Subcutaneous adipose tissue (tissue), 4 donors: ENCODE measurements around the gene ACAN. TPM values are rescaled to one million over a fixed set of nuclear protein-coding genes. Genes with fewer than 3 reads are reported as not detected.

Experiments
- CTCF ChIP-seq: fragments of 450-650 bp; IDR thresholded peaks from one replicate; pipeline ENCODE4 v1.5.1; 2016; ENCODE audit warnings: low read depth, mild to moderate bottlenecking, control low read depth, antibody characterized with exemption, moderate library complexity
- total RNA-seq, 4 donors: library from RNA; depleted of rRNA; stranded (reverse); fragments of >200 nt; gene quantifications; one replicate each; pipeline ENCODE4 v1.1.0, GENCODE V29; 2016

Gene ACAN
- total RNA-seq, 4 donors from 2014 or later = not detected

GRCh38 chr15:88790486-88790885 is 12.8 kb upstream of the ACAN start:
- no peak for TF ChIP-seq CTCF

DNA sequence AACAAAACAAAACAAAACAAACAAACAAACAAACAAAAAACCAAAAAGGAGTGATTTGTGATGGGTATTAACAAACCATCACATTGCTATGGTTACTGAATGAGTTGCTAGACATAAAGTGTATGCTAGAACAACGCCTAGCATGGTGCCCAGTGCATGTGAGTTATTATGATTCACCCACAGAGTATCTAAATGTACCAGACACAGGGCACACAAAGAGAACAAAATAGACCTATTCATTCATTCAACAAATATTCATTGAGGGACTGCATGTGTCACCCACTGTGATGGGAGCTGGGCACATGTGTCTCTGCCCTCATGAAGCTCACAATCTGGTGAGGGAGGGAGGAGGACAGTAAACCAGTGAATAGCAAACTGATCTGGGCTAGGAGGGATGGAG is 11.6 kb upstream of the ACAN start:
- TF ChIP-seq CTCF = no peak

DNA sequence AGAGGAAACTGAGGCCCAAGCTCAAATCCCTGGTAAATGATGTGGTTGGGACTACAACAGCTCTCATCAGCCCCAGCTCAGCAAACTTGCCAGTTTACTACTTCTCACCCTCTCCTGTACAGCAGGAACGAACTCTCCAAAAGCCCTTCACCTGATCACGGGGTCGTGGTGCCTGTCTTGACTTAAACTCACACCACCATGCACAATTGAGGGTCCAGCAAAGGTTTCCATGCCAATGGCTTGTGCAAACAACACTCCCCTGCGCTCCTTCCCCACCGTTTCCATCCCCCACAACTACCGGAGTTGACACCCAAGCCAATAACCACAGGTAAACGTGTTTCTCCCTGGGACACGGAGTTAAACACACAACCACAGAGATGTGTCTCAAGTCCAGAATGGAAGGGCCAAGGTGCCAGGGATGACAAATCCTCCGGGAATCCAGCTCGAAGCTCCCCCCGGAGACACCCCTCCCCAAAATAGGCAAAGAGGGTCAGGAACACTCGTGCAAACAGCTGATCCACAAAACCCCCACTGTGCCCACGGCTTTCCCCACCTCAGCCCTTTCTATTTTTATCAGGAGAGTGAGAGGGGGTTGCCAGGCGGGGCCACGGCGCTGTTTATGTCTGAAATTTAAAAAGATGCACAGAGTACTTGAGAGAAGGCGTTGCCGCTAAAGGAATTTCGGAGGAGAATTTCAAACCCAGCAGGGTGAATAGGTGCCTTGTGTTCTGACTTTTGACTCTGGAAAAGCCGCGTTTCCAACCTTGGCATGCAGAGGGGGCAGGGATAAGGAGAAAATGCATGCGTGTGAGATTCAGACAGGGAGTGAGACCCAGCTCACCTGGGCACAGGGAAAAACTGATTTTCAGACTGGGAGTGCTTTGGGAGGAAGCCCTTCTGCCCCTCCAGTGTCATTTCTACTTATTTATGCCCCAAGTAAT is 10.6 kb upstream of the ACAN start:
- TF ChIP-seq CTCF = no peak

- no peak for TF ChIP-seq CTCF
Observed at GRCh38 chr15:88794001-88794400, 9.2 kb upstream of the ACAN start.

DNA sequence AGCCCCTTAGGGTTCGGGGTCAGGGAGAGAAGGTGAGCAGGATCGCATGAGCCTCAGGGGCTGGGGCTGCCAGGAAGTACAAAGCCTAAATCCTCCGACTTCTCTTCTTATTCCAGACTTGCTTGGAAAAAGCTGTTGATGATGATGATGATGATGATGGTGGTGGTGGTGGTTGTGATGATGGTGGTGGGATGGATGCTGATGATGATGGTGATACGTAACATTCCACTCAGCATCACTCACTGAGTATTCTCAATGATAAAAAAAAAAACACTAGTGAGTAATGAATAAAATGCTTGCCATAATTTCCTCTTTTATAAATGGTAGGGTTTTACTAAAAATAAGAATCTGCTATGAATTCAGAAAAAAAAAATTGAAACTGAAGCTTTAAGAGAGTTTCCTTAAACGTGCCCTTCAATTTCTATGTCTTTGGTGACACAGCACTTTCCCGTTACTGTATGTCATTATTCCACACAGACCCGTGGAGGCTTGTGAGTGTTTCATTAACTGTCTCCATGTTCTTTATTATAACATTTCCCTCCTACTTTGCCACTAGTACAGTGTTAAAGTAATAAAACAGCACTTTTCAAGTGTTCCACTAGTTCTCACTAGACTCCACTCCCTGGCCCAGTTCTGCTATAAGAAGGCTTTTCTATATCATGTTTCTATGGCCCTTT is 5.4 kb upstream of the ACAN start:
- TF ChIP-seq CTCF = no peak

- TF ChIP-seq CTCF = no peak
Observed at GRCh38 chr15:88799341-88799740, 3.9 kb upstream of the ACAN start.

DNA sequence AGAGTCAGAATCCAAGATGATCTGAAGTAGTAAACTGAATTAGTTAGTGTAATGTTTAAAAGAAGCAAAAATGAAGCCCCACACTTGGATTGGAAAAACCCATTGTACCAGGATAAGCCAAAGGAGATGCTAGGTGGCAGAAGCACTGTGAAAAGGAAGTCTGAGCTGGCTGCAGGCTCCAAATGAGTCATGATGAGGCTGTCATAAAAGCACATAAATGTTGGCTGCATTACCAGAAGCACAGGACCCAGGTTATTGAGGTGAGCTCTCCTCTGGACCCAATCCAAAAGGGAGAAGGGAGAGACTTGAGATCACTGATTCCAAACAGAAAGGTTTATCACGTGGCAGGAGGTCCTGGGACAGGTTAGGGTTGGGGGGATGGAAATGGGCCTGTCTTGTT is 3.2 kb upstream of the ACAN start:
- TF ChIP-seq CTCF = no peak
